K562 (cell line): ENCODE data around the gene ZFYVE21. TPM values are rescaled to one million over a fixed set of nuclear protein-coding genes. Genes with fewer than 3 reads are reported as not detected.

ENCODE experiments used
- BRCA1 ChIP-seq, 2 experiments: fragments of 450-650 bp in 1 of 2; sonication (generic) in 1 of 2; formaldehyde crosslinking in 1 of 2; IDR thresholded peaks; 2 replicates each; pipeline versions ENCODE4 v1.5.0 to v1.6.1; 2017 to 2020; ENCODE audit warnings: mild to moderate bottlenecking in 1 of 2, missing genetic modification reagents in 1 of 2
- KDM1A ChIP-seq, 2 experiments: fragments of 450-650 bp; IDR thresholded peaks; 2 replicates each; pipeline ENCODE4 v1.6.1; 2016; ENCODE audit warnings: mild to moderate bottlenecking in 2 of 2
- KLF6 ChIP-seq: fragments of 250-450 bp; sonication (Bioruptor Pico); IDR thresholded peaks from 2 replicates; pipeline ENCODE4 v1.4.0; 2020; ENCODE audit warnings: mild to moderate bottlenecking, moderate library complexity, borderline replicate concordance
- RFX1 ChIP-seq: fragments of 450-650 bp; IDR thresholded peaks from 2 replicates; pipeline ENCODE4 v1.6.1; 2016; ENCODE audit warnings: mild to moderate bottlenecking, moderate library complexity
- ZC3H8 ChIP-seq: fragments of 450-650 bp; IDR thresholded peaks from 2 replicates; pipeline ENCODE4 v1.6.1; 2017
- ZKSCAN3 ChIP-seq: fragments of 250-450 bp; sonication (Bioruptor Pico); IDR thresholded peaks from 2 replicates; pipeline ENCODE4 v1.4.0; 2020
- ZSCAN29 ChIP-seq: fragments of 450-650 bp; IDR thresholded peaks from 2 replicates; pipeline ENCODE4 v1.6.1; 2017
- polyA plus RNA-seq, 8 experiments: library from polyadenylated mRNA; depleted of rRNA in 4 of 8; stranded (reverse) in 5 of 8; unstranded in 3 of 8; fragments of >200 nt; fragmentation: Nextera tagmentation in 2 of 8; fragmentation: Illumina TruSeq in 1 of 8; extraction: Ambion mirVana in 2 of 8; extraction: Trizol in 1 of 8; gene quantifications; 2 replicates each; pipeline versions ENCODE4 v1.2.1 to v1.2.3, GENCODE V29; 2011 to 2014; ENCODE audit warnings: inconsistent platforms in 1 of 8, missing spikeins in 1 of 8
- total RNA-seq, 7 experiments: library from RNA; depleted of rRNA in 6 of 7; stranded (reverse); fragments of >200 nt in 6 of 7; fragmentation: Illumina TruSeq in 2 of 7; extraction: Trizol in 2 of 7; gene quantifications; 2 replicates each; pipeline versions ENCODE4 v1.2.1 to v1.2.3, GENCODE V29; 2011 to 2021; ENCODE audit warnings: low replicate concordance in 1 of 7
- TF ChIP-seq, protein P1 (sequence below): fragments of 250-450 bp; sonication (Bioruptor Pico); IDR thresholded peaks from 2 replicates; pipeline ENCODE4 v1.4.0; 2020; ENCODE audit warnings: borderline replicate concordance
- TF ChIP-seq, protein P2 (sequence below), 2 experiments: IDR thresholded peaks; 2 replicates each; pipeline ENCODE4 v1.6.1; 2011; ENCODE audit warnings: borderline replicate concordance in 1 of 2, control low read depth in 1 of 2, low read depth in 1 of 2, low read length in 1 of 2, mild to moderate bottlenecking in 1 of 2, mixed read lengths in 1 of 2, moderate library complexity in 1 of 2; ENCODE audit not compliant: insufficient read depth in 1 of 2, insufficient read length in 1 of 2, poor library complexity in 1 of 2, severe bottlenecking in 1 of 2; ENCODE audit errors: extremely low read depth in 1 of 2
- TF ChIP-seq, protein P3 (sequence below), 2 experiments: fragments of 450-650 bp in 1 of 2; sonication (generic) in 1 of 2; formaldehyde crosslinking in 1 of 2; IDR thresholded peaks; 2 replicates each; pipeline versions ENCODE4 v1.7.1 to v1.9.0; 2016 to 2022; ENCODE audit warnings: inconsistent platforms in 1 of 2, mild to moderate bottlenecking in 1 of 2, missing genetic modification reagents in 1 of 2
- TF ChIP-seq, protein P4 (sequence below): fragments of 450-650 bp; IDR thresholded peaks from 2 replicates; pipeline ENCODE4 v1.7.0; 2016; ENCODE audit warnings: borderline replicate concordance

ZFYVE21 gene
- total and polyA plus RNA-seq, 9 of the 15 experiments (the other 6 are each of a cell fraction or from before 2014, with no cell fraction given) = 0.90 to 23.1 (median 15.6) TPM

DNA sequence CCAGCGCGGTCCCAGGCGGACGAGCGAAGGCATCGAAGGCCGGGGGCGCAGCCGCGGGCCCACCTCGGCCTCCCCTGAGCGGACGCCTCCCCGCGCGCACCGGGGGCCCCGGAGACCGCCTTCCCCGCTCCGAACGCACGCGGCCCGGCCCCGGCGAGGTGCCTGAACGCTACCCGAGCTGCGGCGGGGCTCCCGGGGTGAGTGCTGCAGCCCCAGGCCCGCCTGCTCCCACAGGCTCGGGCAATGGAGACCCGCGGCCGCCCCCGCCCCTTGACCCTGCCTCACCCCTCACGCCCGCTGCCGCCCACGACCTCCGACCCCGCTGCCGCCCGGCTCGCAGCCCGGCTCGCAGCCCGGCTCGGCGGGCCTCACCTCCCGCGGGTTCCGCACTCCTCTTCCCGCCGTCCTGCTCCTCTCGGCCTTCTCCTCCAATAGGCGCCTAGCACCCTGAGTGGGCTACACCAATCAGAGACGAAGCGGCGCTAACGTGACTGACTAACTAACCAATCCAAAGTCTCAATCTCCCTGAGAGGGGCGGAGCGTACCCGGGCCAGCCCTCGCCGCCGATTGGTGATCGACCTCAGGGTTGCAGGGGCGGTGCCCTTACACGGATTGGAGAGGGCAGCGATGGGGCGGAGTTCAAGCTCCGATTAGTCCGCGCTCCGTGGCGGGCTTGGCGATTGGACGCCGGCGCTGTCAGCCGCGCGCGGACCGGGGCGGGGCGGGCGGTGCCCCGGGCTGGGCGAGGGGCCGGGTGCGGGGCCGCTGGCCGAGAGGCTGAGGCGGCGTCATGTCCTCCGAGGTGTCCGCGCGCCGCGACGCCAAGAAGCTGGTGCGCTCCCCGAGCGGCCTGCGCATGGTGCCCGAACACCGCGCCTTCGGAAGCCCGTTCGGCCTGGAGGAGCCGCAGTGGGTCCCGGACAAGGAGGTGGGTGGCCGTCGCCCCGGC is at the start of gene ZFYVE21, which contains the start of gene XRCC3 (continued):
- TF ChIP-seq, protein P1, sequence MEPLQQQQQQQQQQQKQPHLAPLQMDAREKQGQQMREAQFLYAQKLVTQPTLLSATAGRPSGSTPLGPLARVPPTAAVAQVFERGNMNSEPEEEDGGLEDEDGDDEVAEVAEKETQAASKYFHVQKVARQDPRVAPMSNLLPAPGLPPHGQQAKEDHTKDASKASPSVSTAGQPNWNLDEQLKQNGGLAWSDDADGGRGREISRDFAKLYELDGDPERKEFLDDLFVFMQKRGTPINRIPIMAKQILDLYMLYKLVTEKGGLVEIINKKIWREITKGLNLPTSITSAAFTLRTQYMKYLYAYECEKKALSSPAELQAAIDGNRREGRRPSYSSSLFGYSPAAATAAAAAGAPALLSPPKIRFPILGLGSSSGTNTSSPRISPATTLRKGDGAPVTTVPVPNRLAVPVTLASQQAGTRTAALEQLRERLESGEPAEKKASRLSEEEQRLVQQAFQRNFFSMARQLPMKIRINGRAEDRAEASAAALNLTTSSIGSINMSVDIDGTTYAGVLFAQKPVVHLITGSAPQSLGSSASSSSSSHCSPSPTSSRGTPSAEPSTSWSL (CRISPR knock-in tag) = no peak
- no peak for TF ChIP-seq KDM1A (IDR thresholded peaks at IDR 0.05)
- TF ChIP-seq ZKSCAN3 (CRISPR knock-in tag) = no peak
- TF ChIP-seq, protein P2, sequence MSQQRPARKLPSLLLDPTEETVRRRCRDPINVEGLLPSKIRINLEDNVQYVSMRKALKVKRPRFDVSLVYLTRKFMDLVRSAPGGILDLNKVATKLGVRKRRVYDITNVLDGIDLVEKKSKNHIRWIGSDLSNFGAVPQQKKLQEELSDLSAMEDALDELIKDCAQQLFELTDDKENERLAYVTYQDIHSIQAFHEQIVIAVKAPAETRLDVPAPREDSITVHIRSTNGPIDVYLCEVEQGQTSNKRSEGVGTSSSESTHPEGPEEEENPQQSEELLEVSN (IDR thresholded peaks at IDR 0.05; ENCODE audit: borderline replicate concordance in 1 of 2, extremely low read depth in 1 of 2, insufficient read depth in 1 of 2, insufficient read length in 1 of 2, low read depth in 1 of 2, low read length in 1 of 2, poor library complexity in 1 of 2, severe bottlenecking in 1 of 2) = peak; percentile 92 to 97
- TF ChIP-seq, protein P3, sequence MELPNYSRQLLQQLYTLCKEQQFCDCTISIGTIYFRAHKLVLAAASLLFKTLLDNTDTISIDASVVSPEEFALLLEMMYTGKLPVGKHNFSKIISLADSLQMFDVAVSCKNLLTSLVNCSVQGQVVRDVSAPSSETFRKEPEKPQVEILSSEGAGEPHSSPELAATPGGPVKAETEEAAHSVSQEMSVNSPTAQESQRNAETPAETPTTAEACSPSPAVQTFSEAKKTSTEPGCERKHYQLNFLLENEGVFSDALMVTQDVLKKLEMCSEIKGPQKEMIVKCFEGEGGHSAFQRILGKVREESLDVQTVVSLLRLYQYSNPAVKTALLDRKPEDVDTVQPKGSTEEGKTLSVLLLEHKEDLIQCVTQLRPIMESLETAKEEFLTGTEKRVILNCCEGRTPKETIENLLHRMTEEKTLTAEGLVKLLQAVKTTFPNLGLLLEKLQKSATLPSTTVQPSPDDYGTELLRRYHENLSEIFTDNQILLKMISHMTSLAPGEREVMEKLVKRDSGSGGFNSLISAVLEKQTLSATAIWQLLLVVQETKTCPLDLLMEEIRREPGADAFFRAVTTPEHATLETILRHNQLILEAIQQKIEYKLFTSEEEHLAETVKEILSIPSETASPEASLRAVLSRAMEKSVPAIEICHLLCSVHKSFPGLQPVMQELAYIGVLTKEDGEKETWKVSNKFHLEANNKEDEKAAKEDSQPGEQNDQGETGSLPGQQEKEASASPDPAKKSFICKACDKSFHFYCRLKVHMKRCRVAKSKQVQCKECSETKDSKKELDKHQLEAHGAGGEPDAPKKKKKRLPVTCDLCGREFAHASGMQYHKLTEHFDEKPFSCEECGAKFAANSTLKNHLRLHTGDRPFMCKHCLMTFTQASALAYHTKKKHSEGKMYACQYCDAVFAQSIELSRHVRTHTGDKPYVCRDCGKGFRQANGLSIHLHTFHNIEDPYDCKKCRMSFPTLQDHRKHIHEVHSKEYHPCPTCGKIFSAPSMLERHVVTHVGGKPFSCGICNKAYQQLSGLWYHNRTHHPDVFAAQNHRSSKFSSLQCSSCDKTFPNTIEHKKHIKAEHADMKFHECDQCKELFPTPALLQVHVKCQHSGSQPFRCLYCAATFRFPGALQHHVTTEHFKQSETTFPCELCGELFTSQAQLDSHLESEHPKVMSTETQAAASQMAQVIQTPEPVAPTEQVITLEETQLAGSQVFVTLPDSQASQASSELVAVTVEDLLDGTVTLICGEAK (IDR thresholded peaks at IDR 0.05) = no peak
- TF ChIP-seq, protein P3 (CRISPR knock-in tag; IDR thresholded peaks at IDR 0.05) = no peak
- no peak for TF ChIP-seq KLF6 (CRISPR knock-in tag)
- no peak for TF ChIP-seq RFX1
- TF ChIP-seq, protein P4, sequence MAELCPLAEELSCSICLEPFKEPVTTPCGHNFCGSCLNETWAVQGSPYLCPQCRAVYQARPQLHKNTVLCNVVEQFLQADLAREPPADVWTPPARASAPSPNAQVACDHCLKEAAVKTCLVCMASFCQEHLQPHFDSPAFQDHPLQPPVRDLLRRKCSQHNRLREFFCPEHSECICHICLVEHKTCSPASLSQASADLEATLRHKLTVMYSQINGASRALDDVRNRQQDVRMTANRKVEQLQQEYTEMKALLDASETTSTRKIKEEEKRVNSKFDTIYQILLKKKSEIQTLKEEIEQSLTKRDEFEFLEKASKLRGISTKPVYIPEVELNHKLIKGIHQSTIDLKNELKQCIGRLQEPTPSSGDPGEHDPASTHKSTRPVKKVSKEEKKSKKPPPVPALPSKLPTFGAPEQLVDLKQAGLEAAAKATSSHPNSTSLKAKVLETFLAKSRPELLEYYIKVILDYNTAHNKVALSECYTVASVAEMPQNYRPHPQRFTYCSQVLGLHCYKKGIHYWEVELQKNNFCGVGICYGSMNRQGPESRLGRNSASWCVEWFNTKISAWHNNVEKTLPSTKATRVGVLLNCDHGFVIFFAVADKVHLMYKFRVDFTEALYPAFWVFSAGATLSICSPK = no peak
- no peak for TF ChIP-seq BRCA1 (IDR thresholded peaks at IDR 0.05)
- no peak for TF ChIP-seq BRCA1 (CRISPR knock-in tag; IDR thresholded peaks at IDR 0.05)
- no peak for TF ChIP-seq ZSCAN29
- no peak for TF ChIP-seq ZC3H8
